ENCODE data around the gene CHMP4A. TPM values are rescaled to one million over a fixed set of nuclear protein-coding genes. Genes with fewer than 3 reads are reported as not detected.

CHMP4A gene
- total RNA-seq, 1 experiment from 2014 or later = 32.7 TPM

GRCh38 chr14:24212924-24213865 is at the start of gene CHMP4A (continued):
- TF ChIP-seq TP53 (CRISPR knock-in tag; IDR thresholded peaks at IDR 0.05) = no peak
- no peak for TF ChIP-seq NR1H2 (CRISPR knock-in tag; IDR thresholded peaks at IDR 0.05)
- no peak for TF ChIP-seq ERG (CRISPR knock-in tag; IDR thresholded peaks at IDR 0.05)
- TF ChIP-seq CBFB (CRISPR knock-in tag; IDR thresholded peaks at IDR 0.05; ENCODE audit: low read depth) = 0 out of 2 replicates have a peak, but pooled peaks have one; percentile 59
- TF ChIP-seq ZNF232 (CRISPR knock-in tag; IDR thresholded peaks at IDR 0.05) = peak; percentile 73
- 0 out of 2 replicates have a peak, but pooled peaks have one; percentile 33 for TF ChIP-seq ZBTB21 (CRISPR knock-in tag; IDR thresholded peaks at IDR 0.05; ENCODE audit: borderline replicate concordance)
- TF ChIP-seq IRF2 (CRISPR knock-in tag; IDR thresholded peaks at IDR 0.05; ENCODE audit: borderline replicate concordance, low read depth) = no peak
- TF ChIP-seq PRDM15 (CRISPR knock-in tag; IDR thresholded peaks at IDR 0.05) = no peak
- peak; percentile 97 for TF ChIP-seq CREM (CRISPR knock-in tag; IDR thresholded peaks at IDR 0.05)
- TF ChIP-seq SMAD4 (CRISPR knock-in tag; IDR thresholded peaks at IDR 0.05) = no peak
- TF ChIP-seq ZNF263 (CRISPR knock-in tag; IDR thresholded peaks at IDR 0.05; ENCODE audit: low read depth) = peak; percentile 59; the same call in 1 of the 2 replicates
- peak; percentile 96 for TF ChIP-seq FOXK1 (CRISPR knock-in tag; IDR thresholded peaks at IDR 0.05)
- peak; percentile 94; the same call in 1 of the 2 replicates for TF ChIP-seq ZNF416 (CRISPR knock-in tag; IDR thresholded peaks at IDR 0.05)
- peak; percentile 70 for TF ChIP-seq HMGXB4 (CRISPR knock-in tag; IDR thresholded peaks at IDR 0.05)
- peak; percentile 83; the same call in 1 of the 2 replicates for TF ChIP-seq ESRRA (CRISPR knock-in tag; IDR thresholded peaks at IDR 0.05; ENCODE audit: borderline replicate concordance)
- peak; percentile 52; the same call in 1 of the 2 replicates for TF ChIP-seq E2F5 (CRISPR knock-in tag; IDR thresholded peaks at IDR 0.05)

GRCh38 chr14:24261969-24262327 is 48.7 kb upstream of the CHMP4A start:
- no peaks in the 10 kb centered on the region for H3K27me3 Mint-ChIP-seq (ENCODE audit: low read depth)
- ChIA-PET CTCF (interaction anchor here (1.0 to 2.6 kb wide), 4 partner anchors 9 to 49 kb away, joined by 3 to 17 read pairs (median 6); partner anchors contain the start of genes RABGGTA and TINF2), POLR2A (interaction anchor here (0.9 kb wide), 1 partner anchor 9 kb away, joined by 5 read pairs; the partner anchor contains the start of gene RABGGTA)
- H3K27ac Mint-ChIP-seq = no peak overlapping the region
- ATAC-seq = no peak
- H3K36me3 Mint-ChIP-seq = no peaks in the 10 kb centered on the region
- TF ChIP-seq JUN (CRISPR knock-in tag; IDR thresholded peaks at IDR 0.05) (no peak), NR2C2 (CRISPR knock-in tag; IDR thresholded peaks at IDR 0.05) (no peak), TCF7 (CRISPR knock-in tag; IDR thresholded peaks at IDR 0.05; ENCODE audit: low read depth) (no peak), RORB (CRISPR knock-in tag; IDR thresholded peaks at IDR 0.05) (no peak), IRF1 (CRISPR knock-in tag; IDR thresholded peaks at IDR 0.05) (no peak), ZNF425 (CRISPR knock-in tag; conservative IDR thresholded peaks at IDR 0.05) (no peak)
- no peaks in the 10 kb centered on the region for H3K4me1 Mint-ChIP-seq
- no peak for DNase-seq (ENCODE audit: low spot score)
- H3K4me3 Mint-ChIP-seq = no peak overlapping the region
- no peaks in the 10 kb centered on the region for H3K9me3 Mint-ChIP-seq
